Skeletal muscle satellite cell (primary cell): Measurements from ENCODE around the gene PCDH7.

Experiments
- H3K27me3 ChIP-seq: 2 replicates; pipeline ENCODE4 v1.7.0; 2013; ENCODE audit warnings: low read length; ENCODE audit not compliant: control insufficient read depth, insufficient read depth
- H3K36me3 ChIP-seq: 2 replicates; pipeline ENCODE4 v1.7.0; 2013; ENCODE audit warnings: mild to moderate bottlenecking, control low read depth, low read length; ENCODE audit not compliant: insufficient read depth
- H3K4me1 ChIP-seq: 2 replicates; pipeline ENCODE4 v1.7.0; 2013; ENCODE audit warnings: low read length; ENCODE audit not compliant: control insufficient read depth, insufficient read depth
- H3K4me2 ChIP-seq: 2 replicates; pipeline ENCODE4 v1.7.0; 2013; ENCODE audit warnings: mild to moderate bottlenecking, low read length
- H3K4me3 ChIP-seq: 2 replicates; pipeline ENCODE4 v1.7.0; 2013; ENCODE audit warnings: low read length
- H3K9ac ChIP-seq: 2 replicates; pipeline ENCODE4 v1.7.0; 2013; ENCODE audit warnings: mild to moderate bottlenecking, low read depth, low read length, moderate library complexity
- H3K9me3 ChIP-seq: replicated peaks from 2 replicates; pipeline ENCODE4 v1.7.0; 2013; ENCODE audit warnings: mild to moderate bottlenecking, control low read depth, low read length

The PCDH7 gene

GRCh38 chr4:30719454-30720020 is 632 bp upstream of the PCDH7 start:
- Histone ChIP-seq H3K9ac (peak overlapping the region; percentile 68), H3K4me2 (peak overlapping the region; percentile 100), H3K4me1 (peaks cover 22% of the 10 kb centered on the region), H3K27me3 (no peaks in the 10 kb centered on the region), H3K9me3 (no peaks in the 10 kb centered on the region), H3K4me3 (peak overlapping the region; percentile 90), H3K36me3 (no peaks in the 10 kb centered on the region)

- Histone ChIP-seq H3K27me3 (no peaks in the 10 kb centered on the region), H3K4me2 (peak overlapping the region; percentile 100), H3K4me1 (peaks cover 22% of the 10 kb centered on the region), H3K4me3 (peak overlapping the region; percentile 90), H3K9ac (peak overlapping the region; percentile 58), H3K36me3 (no peaks in the 10 kb centered on the region), H3K9me3 (no peaks in the 10 kb centered on the region)
These were observed 554 bp downstream of the PCDH7 start for GRCh38 chr4:30720661-30721184.

GRCh38 chr4:30721185-30722091 is 1.3 kb downstream of the PCDH7 start:
- peak overlapping the region; percentile 90 for H3K4me3 ChIP-seq
- H3K27me3 ChIP-seq = no peaks in the 10 kb centered on the region
- H3K4me1 ChIP-seq = peaks cover 27% of the 10 kb centered on the region
- no peaks in the 10 kb centered on the region for H3K9me3 ChIP-seq
- H3K9ac ChIP-seq = peak overlapping the region; percentile 58
- peak overlapping the region; percentile 100 for H3K4me2 ChIP-seq
- no peaks in the 10 kb centered on the region for H3K36me3 ChIP-seq

- H3K9ac ChIP-seq = peak overlapping the region; percentile 53
- H3K4me2 ChIP-seq = peak overlapping the region; percentile 100
- H3K36me3 ChIP-seq = no peaks in the 10 kb centered on the region
- H3K4me3 ChIP-seq = peak overlapping the region; percentile 90
- H3K4me1 ChIP-seq = peaks cover 27% of the 10 kb centered on the region
- H3K9me3 ChIP-seq = no peaks in the 10 kb centered on the region
- no peaks in the 10 kb centered on the region for H3K27me3 ChIP-seq
These were observed 1.9 kb downstream of the PCDH7 start for GRCh38 chr4:30722092-30722358.

GRCh38 chr4:30722359-30723200 is 2.4 kb downstream of the PCDH7 start:
- Histone ChIP-seq H3K9me3 (no peaks in the 10 kb centered on the region), H3K4me1 (peaks cover 27% of the 10 kb centered on the region), H3K4me2 (peak overlapping the region; percentile 100), H3K36me3 (no peaks in the 10 kb centered on the region), H3K4me3 (peak overlapping the region; percentile 90), H3K27me3 (no peaks in the 10 kb centered on the region), H3K9ac (peak overlapping the region; percentile 53)

- Histone ChIP-seq H3K4me1 (peaks cover 25% of the 10 kb centered on the region), H3K4me3 (peak overlapping the region; percentile 19), H3K9me3 (no peaks in the 10 kb centered on the region), H3K4me2 (peak overlapping the region; percentile 100), H3K27me3 (no peaks in the 10 kb centered on the region), H3K36me3 (no peaks in the 10 kb centered on the region), H3K9ac (no peak overlapping the region)
These were observed 3.2 kb downstream of the PCDH7 start for GRCh38 chr4:30723201-30723955.

- Histone ChIP-seq H3K9me3 (no peaks in the 10 kb centered on the region), H3K4me1 (peaks cover 20% of the 10 kb centered on the region), H3K9ac (no peak overlapping the region), H3K36me3 (no peaks in the 10 kb centered on the region), H3K27me3 (no peaks in the 10 kb centered on the region), H3K4me3 (peak overlapping the region; percentile 39), H3K4me2 (peak overlapping the region; percentile 100)
These were observed 4.1 kb downstream of the PCDH7 start for GRCh38 chr4:30724247-30724646.

GRCh38 chr4:30725562-30725961 is 5.4 kb downstream of the PCDH7 start:
- H3K9me3 ChIP-seq = no peaks in the 10 kb centered on the region
- H3K27me3 ChIP-seq = no peaks in the 10 kb centered on the region
- no peak overlapping the region for H3K4me3 ChIP-seq
- H3K4me1 ChIP-seq = peaks cover 20% of the 10 kb centered on the region
- no peaks in the 10 kb centered on the region for H3K36me3 ChIP-seq
- H3K9ac ChIP-seq = no peak overlapping the region
- H3K4me2 ChIP-seq = peak overlapping the region; percentile 100

GRCh38 chr4:30726090-30726675 is 6.0 kb downstream of the PCDH7 start:
- Histone ChIP-seq H3K9ac (no peak overlapping the region), H3K36me3 (no peaks in the 10 kb centered on the region), H3K4me3 (no peak overlapping the region), H3K27me3 (no peaks in the 10 kb centered on the region), H3K4me2 (peak overlapping the region; percentile 100), H3K4me1 (peaks cover 20% of the 10 kb centered on the region), H3K9me3 (no peaks in the 10 kb centered on the region)

- H3K27me3 ChIP-seq = no peaks in the 10 kb centered on the region
- no peaks in the 10 kb centered on the region for H3K36me3 ChIP-seq
- peaks cover 12% of the 10 kb centered on the region for H3K4me1 ChIP-seq
- H3K4me3 ChIP-seq = no peak overlapping the region
- no peak overlapping the region for H3K4me2 ChIP-seq
- no peaks in the 10 kb centered on the region for H3K9me3 ChIP-seq
- no peak overlapping the region for H3K9ac ChIP-seq
These were observed 7.2 kb downstream of the PCDH7 start for GRCh38 chr4:30727409-30727808.
